ENCODE measurements around the gene PDE9A. TPM values are rescaled to one million over a fixed set of nuclear protein-coding genes. Genes with fewer than 3 reads are reported as not detected.

Gene PDE9A
- total RNA-seq, 1 experiment from 2014 or later: 44.8 TPM

DNA sequence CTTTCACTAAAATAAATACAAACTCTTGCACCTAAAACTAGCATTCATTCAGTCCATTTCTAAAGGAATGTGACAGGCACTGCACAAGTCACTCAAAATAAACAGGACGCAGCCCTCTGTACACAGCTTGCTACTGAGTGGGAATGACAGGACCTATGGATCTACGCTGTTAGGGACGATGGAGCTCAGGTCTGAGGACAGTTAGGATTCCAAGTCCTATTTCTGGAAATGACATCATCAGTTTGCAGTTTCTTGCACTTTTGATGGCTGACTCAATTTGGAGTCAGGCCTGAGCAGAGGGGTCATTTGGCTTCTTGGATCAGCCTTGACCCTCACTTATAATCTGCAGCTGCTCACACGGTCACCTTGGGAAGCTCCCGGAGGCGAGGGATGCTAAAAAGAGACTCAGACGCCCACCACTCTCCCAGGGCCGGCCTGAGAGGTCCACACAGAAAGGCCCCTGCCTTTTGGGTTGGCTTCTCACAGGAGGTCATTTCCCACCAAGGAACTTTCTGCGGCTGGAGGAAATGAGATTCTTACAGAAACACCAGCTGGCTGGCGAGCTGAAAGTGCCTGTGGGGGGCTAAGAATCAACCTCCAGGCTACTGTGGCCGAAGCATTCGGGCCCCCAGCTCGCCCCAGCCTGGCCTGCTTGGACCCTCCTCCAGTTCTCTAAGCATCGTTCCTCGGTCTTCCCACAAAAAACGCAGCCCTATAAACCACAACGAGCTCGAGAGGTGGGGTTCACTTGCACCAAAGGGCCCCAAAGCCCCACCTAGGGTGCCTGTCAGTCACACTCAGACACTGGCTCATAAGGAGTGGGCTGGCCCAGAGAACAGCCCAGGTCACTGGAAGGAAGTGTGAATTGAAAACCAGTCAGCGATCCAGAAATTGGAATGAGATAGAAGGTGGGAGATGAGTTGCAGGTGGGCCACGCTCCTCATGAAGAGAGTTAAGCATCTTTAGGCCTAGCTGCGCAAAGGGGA is 8.9 kb upstream of the PDE9A start (continued):
- TF ChIP-seq, protein P1, sequence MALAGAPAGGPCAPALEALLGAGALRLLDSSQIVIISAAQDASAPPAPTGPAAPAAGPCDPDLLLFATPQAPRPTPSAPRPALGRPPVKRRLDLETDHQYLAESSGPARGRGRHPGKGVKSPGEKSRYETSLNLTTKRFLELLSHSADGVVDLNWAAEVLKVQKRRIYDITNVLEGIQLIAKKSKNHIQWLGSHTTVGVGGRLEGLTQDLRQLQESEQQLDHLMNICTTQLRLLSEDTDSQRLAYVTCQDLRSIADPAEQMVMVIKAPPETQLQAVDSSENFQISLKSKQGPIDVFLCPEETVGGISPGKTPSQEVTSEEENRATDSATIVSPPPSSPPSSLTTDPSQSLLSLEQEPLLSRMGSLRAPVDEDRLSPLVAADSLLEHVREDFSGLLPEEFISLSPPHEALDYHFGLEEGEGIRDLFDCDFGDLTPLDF (CRISPR knock-in tag; IDR thresholded peaks at IDR 0.05): no peak

DNA sequence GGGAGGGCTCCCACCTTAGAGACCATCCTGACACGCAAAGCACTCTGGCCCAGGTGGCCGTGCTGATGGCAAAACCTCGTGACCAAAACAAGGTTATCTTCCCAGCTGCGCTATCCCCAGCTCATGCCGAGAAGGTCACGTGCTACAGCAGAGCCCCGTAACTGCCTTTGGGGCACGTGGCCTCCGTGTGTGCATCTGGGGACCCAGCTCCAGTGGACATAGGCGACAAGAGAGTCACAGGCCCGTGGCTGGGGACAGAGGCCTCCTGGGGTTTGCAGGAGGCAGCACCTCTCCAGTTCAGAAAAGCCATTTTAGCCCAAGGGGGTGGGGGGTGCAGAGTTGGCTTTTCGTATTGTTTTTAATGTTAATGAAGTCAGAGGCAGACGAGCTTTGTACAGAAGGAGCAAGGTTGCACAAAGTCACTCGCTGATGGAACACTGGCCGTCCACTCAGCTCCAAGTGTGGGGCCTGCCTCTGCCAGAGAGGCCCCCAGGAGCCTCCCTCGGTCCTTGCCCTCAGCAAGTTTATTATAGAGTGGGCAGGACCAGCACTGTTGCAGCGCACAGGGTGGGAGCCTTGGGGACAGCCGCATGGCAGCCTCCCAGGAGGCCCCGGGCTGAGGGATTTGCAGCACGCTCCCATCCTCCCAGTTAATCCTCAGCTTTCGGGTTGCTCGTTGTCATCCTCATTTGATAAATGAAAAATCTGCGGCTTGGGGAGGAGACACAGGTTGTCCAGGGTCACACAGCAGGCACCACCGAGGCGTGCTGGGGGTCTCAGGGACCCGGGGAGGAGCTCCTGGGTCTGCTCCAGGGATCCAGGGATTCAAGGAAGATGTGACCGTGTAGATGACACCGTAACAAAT is 8.0 kb upstream of the PDE9A start:
- ChIA-PET CTCF (interaction anchor here (1.2 to 3.0 kb wide), 5 partner anchors 8 to 52 kb away, joined by 3 to 11 read pairs (median 4); partner anchors contain the start of gene PDE9A), POLR2A (interaction anchor here (0.9 kb wide), 1 partner anchor 54 kb away, joined by 3 read pairs; no protein-coding TSS in a partner anchor)
- DNase-seq (ENCODE audit: low spot score) (no peak), ATAC-seq (no peak)
- H3K27me3 Mint-ChIP-seq (ENCODE audit: low read depth): peaks cover 17% of the 10 kb centered on the region
- H3K4me1 Mint-ChIP-seq: peaks cover 22% of the 10 kb centered on the region
- no peak overlapping the region for H3K27ac Mint-ChIP-seq
- no peaks in the 10 kb centered on the region for H3K9me3 Mint-ChIP-seq
- TF ChIP-seq JAZF1 (CRISPR knock-in tag; IDR thresholded peaks at IDR 0.05) (no peak), FOXP1 (CRISPR knock-in tag; IDR thresholded peaks at IDR 0.05; ENCODE audit: borderline replicate concordance) (no peak), FOXJ3 (CRISPR knock-in tag; IDR thresholded peaks at IDR 0.05; ENCODE audit: borderline replicate concordance) (no peak), FOXK1 (CRISPR knock-in tag; IDR thresholded peaks at IDR 0.05) (no peak)
- TF ChIP-seq, protein P2, sequence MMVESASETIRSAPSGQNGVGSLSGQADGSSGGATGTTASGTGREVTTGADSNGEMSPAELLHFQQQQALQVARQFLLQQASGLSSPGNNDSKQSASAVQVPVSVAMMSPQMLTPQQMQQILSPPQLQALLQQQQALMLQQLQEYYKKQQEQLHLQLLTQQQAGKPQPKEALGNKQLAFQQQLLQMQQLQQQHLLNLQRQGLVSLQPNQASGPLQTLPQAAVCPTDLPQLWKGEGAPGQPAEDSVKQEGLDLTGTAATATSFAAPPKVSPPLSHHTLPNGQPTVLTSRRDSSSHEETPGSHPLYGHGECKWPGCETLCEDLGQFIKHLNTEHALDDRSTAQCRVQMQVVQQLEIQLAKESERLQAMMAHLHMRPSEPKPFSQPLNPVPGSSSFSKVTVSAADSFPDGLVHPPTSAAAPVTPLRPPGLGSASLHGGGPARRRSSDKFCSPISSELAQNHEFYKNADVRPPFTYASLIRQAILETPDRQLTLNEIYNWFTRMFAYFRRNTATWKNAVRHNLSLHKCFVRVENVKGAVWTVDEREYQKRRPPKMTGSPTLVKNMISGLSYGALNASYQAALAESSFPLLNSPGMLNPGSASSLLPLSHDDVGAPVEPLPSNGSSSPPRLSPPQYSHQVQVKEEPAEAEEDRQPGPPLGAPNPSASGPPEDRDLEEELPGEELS (CRISPR knock-in tag; IDR thresholded peaks at IDR 0.05): no peak
- TF ChIP-seq, protein P3, sequence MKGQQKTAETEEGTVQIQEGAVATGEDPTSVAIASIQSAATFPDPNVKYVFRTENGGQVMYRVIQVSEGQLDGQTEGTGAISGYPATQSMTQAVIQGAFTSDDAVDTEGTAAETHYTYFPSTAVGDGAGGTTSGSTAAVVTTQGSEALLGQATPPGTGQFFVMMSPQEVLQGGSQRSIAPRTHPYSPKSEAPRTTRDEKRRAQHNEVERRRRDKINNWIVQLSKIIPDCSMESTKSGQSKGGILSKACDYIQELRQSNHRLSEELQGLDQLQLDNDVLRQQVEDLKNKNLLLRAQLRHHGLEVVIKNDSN (CRISPR knock-in tag; IDR thresholded peaks at IDR 0.05): no peak
- TF ChIP-seq, protein P4, sequence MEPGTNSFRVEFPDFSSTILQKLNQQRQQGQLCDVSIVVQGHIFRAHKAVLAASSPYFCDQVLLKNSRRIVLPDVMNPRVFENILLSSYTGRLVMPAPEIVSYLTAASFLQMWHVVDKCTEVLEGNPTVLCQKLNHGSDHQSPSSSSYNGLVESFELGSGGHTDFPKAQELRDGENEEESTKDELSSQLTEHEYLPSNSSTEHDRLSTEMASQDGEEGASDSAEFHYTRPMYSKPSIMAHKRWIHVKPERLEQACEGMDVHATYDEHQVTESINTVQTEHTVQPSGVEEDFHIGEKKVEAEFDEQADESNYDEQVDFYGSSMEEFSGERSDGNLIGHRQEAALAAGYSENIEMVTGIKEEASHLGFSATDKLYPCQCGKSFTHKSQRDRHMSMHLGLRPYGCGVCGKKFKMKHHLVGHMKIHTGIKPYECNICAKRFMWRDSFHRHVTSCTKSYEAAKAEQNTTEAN (CRISPR knock-in tag; IDR thresholded peaks at IDR 0.05): no peak
- H3K4me3 Mint-ChIP-seq: no peak overlapping the region
- H3K36me3 Mint-ChIP-seq: no peaks in the 10 kb centered on the region

DNA sequence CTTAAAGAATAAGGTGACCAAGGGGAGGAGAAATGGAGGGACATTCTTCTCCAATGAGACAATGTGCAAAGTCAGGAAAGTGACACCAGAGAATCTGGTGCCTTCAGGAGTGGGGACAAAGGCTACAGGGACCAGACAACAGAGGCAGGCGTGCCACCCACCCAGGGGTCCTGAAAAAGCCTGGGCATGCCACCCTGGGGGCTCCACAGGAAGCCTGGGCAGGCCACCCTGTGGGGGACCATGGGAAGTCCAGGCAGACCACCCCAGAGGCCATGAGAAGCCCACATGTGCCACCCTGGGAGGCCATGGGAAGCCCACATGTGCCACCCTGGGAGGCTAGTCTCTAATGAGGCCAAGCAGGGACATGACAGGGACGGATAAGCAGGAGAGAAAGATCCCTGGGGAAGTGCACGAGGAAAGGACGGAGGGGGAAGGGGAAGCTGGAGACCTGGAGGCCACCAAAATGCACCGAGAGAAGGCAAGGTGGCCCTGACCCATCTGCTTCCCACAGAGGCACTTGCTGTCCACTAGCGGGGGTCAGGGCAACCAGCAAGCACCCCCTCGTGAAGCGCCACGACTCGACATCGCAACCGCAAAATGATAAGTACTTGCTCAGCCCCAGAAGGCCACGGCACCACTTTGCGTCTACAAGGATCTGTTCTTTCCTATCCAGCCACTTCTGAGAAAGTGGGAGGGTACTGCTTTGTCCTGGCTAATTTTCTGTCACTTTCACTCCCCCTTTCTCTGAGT is 7.2 kb upstream of the PDE9A start:
- Mint-ChIP-seq H3K9me3 (no peaks in the 10 kb centered on the region), H3K36me3 (no peaks in the 10 kb centered on the region), H3K4me3 (no peak overlapping the region), H3K4me1 (peaks cover 16% of the 10 kb centered on the region), H3K27me3 (ENCODE audit: low read depth) (peaks cover 17% of the 10 kb centered on the region), H3K27ac (no peak overlapping the region)
- CTCF ChIA-PET: interaction anchor here (3.0 kb wide), 1 partner anchor 8 kb away, joined by 11 read pairs; no protein-coding TSS in a partner anchor
- ATAC-seq (no peak), DNase-seq (ENCODE audit: low spot score) (no peak)
- POLR2A ChIA-PET: no interaction called here
- TF ChIP-seq ZNF121 (CRISPR knock-in tag; IDR thresholded peaks at IDR 0.05): no peak
- TF ChIP-seq, protein P4 (CRISPR knock-in tag; IDR thresholded peaks at IDR 0.05): no peak
- TF ChIP-seq GABPB1 (CRISPR knock-in tag; IDR thresholded peaks at IDR 0.05): no peak
- TF ChIP-seq, protein P5, sequence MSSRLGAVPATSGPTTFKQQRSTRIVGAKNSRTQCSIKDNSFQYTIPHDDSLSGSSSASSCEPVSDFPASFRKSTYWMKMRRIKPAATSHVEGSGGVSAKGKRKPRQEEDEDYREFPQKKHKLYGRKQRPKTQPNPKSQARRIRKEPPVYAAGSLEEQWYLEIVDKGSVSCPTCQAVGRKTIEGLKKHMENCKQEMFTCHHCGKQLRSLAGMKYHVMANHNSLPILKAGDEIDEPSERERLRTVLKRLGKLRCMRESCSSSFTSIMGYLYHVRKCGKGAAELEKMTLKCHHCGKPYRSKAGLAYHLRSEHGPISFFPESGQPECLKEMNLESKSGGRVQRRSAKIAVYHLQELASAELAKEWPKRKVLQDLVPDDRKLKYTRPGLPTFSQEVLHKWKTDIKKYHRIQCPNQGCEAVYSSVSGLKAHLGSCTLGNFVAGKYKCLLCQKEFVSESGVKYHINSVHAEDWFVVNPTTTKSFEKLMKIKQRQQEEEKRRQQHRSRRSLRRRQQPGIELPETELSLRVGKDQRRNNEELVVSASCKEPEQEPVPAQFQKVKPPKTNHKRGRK (CRISPR knock-in tag; IDR thresholded peaks at IDR 0.05; ENCODE audit: borderline replicate concordance): no peak
- TF ChIP-seq SP1 (CRISPR knock-in tag; conservative IDR thresholded peaks at IDR 0.05): no peak
- no peak for TF ChIP-seq RELA (CRISPR knock-in tag; IDR thresholded peaks at IDR 0.05; ENCODE audit: borderline replicate concordance)
- TF ChIP-seq, protein P3 (CRISPR knock-in tag; IDR thresholded peaks at IDR 0.05): no peak
- TF ChIP-seq NR2C2 (CRISPR knock-in tag; IDR thresholded peaks at IDR 0.05): no peak
- TF ChIP-seq ETV6 (CRISPR knock-in tag; IDR thresholded peaks at IDR 0.05): no peak
- TF ChIP-seq, protein P6, sequence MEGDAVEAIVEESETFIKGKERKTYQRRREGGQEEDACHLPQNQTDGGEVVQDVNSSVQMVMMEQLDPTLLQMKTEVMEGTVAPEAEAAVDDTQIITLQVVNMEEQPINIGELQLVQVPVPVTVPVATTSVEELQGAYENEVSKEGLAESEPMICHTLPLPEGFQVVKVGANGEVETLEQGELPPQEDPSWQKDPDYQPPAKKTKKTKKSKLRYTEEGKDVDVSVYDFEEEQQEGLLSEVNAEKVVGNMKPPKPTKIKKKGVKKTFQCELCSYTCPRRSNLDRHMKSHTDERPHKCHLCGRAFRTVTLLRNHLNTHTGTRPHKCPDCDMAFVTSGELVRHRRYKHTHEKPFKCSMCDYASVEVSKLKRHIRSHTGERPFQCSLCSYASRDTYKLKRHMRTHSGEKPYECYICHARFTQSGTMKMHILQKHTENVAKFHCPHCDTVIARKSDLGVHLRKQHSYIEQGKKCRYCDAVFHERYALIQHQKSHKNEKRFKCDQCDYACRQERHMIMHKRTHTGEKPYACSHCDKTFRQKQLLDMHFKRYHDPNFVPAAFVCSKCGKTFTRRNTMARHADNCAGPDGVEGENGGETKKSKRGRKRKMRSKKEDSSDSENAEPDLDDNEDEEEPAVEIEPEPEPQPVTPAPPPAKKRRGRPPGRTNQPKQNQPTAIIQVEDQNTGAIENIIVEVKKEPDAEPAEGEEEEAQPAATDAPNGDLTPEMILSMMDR (IDR thresholded peaks at IDR 0.05): no peak

Measured in WTC11 (cell line).